HCT116 (cell line): ENCODE data around the gene SLC25A29. TPM values are rescaled to one million over a fixed set of nuclear protein-coding genes. Genes with fewer than 3 reads are reported as not detected.

Source experiments
- ATAC-seq: fragments of 200-7000 bp; cut with Tn5 transposase; 2 replicates; pipeline ENCODE4 v1.9.1; 2020; ENCODE audit warnings: mild to moderate bottlenecking, moderate library complexity
- BruUV-seq: library from RNA; stranded (reverse); fragments of 400-500 nt; replicated peaks from 2 replicates; lab custom pipeline; 2021; lab: Mats Ljungman, UMichigan
- CTCF ChIA-PET: fragments of 300-600 bp; sonication (Branson Sonifier 250); formaldehyde crosslinking; loops from one replicate; lab custom pipeline; 2021; ENCODE audit warnings: antibody characterized with exemption; lab: Charles Lee
- POLR2A ChIA-PET: fragments of 300-600, 350-600 bp; sonication (Branson Sonifier 250); formaldehyde crosslinking; loops from one replicate; lab custom pipeline; 2021; ENCODE audit warnings: antibody characterized with exemption; lab: Charles Lee
- RAD21 ChIA-PET, 2 experiments: fragments of 300-600 bp; sonication (Branson Sonifier 250); formaldehyde crosslinking; loops; one replicate each; lab custom pipeline; 2023; ENCODE audit warnings: low total read pairs in 2 of 2; ENCODE audit not compliant: uncharacterized antibody in 2 of 2, unreplicated experiment in 2 of 2, low non-redundant PET in 1 of 2; lab: Charles Lee
- DNase-seq: peaks from one replicate; pipeline ENCODE4 v3.0.0-alpha.2; 2010; ENCODE audit warnings: low read depth, low spot score
- H2AFZ ChIP-seq: fragments of 200-600 bp; shearing (Covaris generic), sonication (generic); 2 replicates; pipeline ENCODE4 v1.6.1; 2017; ENCODE audit warnings: low read depth, mixed run types, mixed read lengths, antibody characterized with exemption, low read length; ENCODE audit not compliant: poor library complexity, severe bottlenecking
- H3K27ac ChIP-seq: 2 replicates; pipeline ENCODE4 v1.5.1; 2012; ENCODE audit warnings: low read depth, low read length
- H3K27me3 ChIP-seq: fragments of 200-600 bp; sonication (generic); 2 replicates; pipeline ENCODE4 v1.6.1; 2016; ENCODE audit warnings: mixed run types, low read length, mixed read lengths; ENCODE audit not compliant: insufficient read depth
- H3K36me3 ChIP-seq, 2 experiments: fragments of 200-500 bp in 1 of 2; fragments of 200-600 bp in 1 of 2; sonication (Bioruptor generic) in 1 of 2; sonication (generic) in 1 of 2; 2 replicates each; pipeline versions ENCODE4 v1.5.1 to v1.6.1; 2014 to 2016; ENCODE audit warnings: low read length in 2 of 2, inconsistent platforms in 1 of 2, mixed read lengths in 1 of 2, mixed run types in 1 of 2; ENCODE audit not compliant: insufficient read depth in 2 of 2, control insufficient read depth in 1 of 2
- H3K4me1 ChIP-seq, 2 experiments: fragments of 200-600 bp in 1 of 2; sonication (generic) in 1 of 2; 2 replicates each; pipeline versions ENCODE4 v1.5.1 to v1.6.1; 2012 to 2017; ENCODE audit warnings: low read length in 2 of 2, inconsistent platforms in 1 of 2, mild to moderate bottlenecking in 1 of 2, mixed read lengths in 1 of 2, mixed run types in 1 of 2, moderate library complexity in 1 of 2; ENCODE audit not compliant: insufficient read depth in 2 of 2, control insufficient read depth in 1 of 2
- H3K4me2 ChIP-seq: fragments of 200-600 bp; sonication (generic); 2 replicates; pipeline ENCODE4 v1.6.1; 2017; ENCODE audit warnings: mixed run types, low read length, mixed read lengths
- H3K4me3 ChIP-seq, 2 experiments: fragments of 200-600 bp in 1 of 2; sonication (generic) in 1 of 2; replicated peaks in 1 of 2; 2 replicates each; pipeline ENCODE4 v1.5.1; 2011 to 2016; ENCODE audit warnings: low read length in 2 of 2, control low read depth in 1 of 2, low read depth in 1 of 2, mild to moderate bottlenecking in 1 of 2, mixed read lengths in 1 of 2, mixed run types in 1 of 2
- H3K79me2 ChIP-seq: fragments of 200-600 bp; sonication (generic); 2 replicates; pipeline ENCODE4 v1.6.1; 2017; ENCODE audit warnings: mild to moderate bottlenecking, mixed run types, low read length, moderate library complexity, mixed read lengths; ENCODE audit not compliant: insufficient read depth
- H3K9ac ChIP-seq: fragments of 200-600 bp; sonication (generic); 2 replicates; pipeline ENCODE4 v1.6.1; 2016; ENCODE audit warnings: low read length, mixed read lengths
- H3K9me2 ChIP-seq: fragments of 200-600 bp; sonication (generic), shearing (Covaris generic); 2 replicates; pipeline ENCODE4 v1.6.1; 2017; ENCODE audit warnings: mixed run types, mild to moderate bottlenecking, moderate library complexity; ENCODE audit not compliant: insufficient read depth
- H3K9me3 ChIP-seq, 2 experiments: fragments of 200-500 bp in 1 of 2; fragments of 200-600 bp in 1 of 2; sonication (Bioruptor generic) in 1 of 2; sonication (generic) in 1 of 2; 2 replicates each; pipeline ENCODE4 v1.6.1; 2014 to 2017; ENCODE audit warnings: low read length in 2 of 2, mixed read lengths in 2 of 2, inconsistent platforms in 1 of 2, low read depth in 1 of 2, mild to moderate bottlenecking in 1 of 2, mixed run types in 1 of 2, moderate library complexity in 1 of 2; ENCODE audit not compliant: control insufficient read depth in 1 of 2, insufficient read depth in 1 of 2
- H4K20me1 ChIP-seq: fragments of 200-600 bp; sonication (generic), shearing (Covaris generic); 2 replicates; pipeline ENCODE4 v1.6.1; 2017; ENCODE audit warnings: mixed run types, mild to moderate bottlenecking, moderate library complexity; ENCODE audit not compliant: insufficient read depth
- CBX3 ChIP-seq: IDR thresholded peaks from 2 replicates; pipeline ENCODE4 v1.6.1; 2012; ENCODE audit warnings: low read depth
- CEBPB ChIP-seq: IDR thresholded peaks from 2 replicates; pipeline ENCODE4 v1.6.1; 2012; ENCODE audit warnings: low read depth
- EGR1 ChIP-seq: IDR thresholded peaks from 2 replicates; pipeline ENCODE4 v1.6.1; 2012; ENCODE audit warnings: low read depth
- EZH2phosphoT487 ChIP-seq: fragments of 200-600 bp; IDR thresholded peaks from 2 replicates; pipeline ENCODE4 v1.6.1; 2018; ENCODE audit warnings: antibody characterized with exemption, borderline replicate concordance
- FOSL1 ChIP-seq: IDR thresholded peaks from 2 replicates; pipeline ENCODE4 v1.6.1; 2012; ENCODE audit warnings: low read depth
- JUND ChIP-seq: IDR thresholded peaks from 2 replicates; pipeline ENCODE4 v1.6.1; 2012
- MAX ChIP-seq: IDR thresholded peaks from 2 replicates; pipeline ENCODE4 v1.6.1; 2012
- POLR2A ChIP-seq: IDR thresholded peaks from 2 replicates; pipeline ENCODE4 v1.7.0; 2011; ENCODE audit warnings: borderline replicate concordance; ENCODE audit not compliant: insufficient read depth, insufficient read length; ENCODE audit errors: extremely low read depth
- POLR2AphosphoS5 ChIP-seq: IDR thresholded peaks from 2 replicates; pipeline ENCODE4 v1.6.1; 2011; ENCODE audit warnings: mild to moderate bottlenecking, low read depth, low read length, moderate library complexity
- RAD21 ChIP-seq: IDR thresholded peaks from 2 replicates; pipeline ENCODE4 v1.6.1; 2012; ENCODE audit warnings: low read depth, mild to moderate bottlenecking
- REST ChIP-seq: IDR thresholded peaks from 2 replicates; pipeline ENCODE4 v1.6.1; 2012; ENCODE audit warnings: low read depth
- SP1 ChIP-seq: IDR thresholded peaks from 2 replicates; pipeline ENCODE4 v1.6.1; 2012; ENCODE audit warnings: low read depth
- SRF ChIP-seq: IDR thresholded peaks from 2 replicates; pipeline ENCODE4 v1.6.1; 2012; ENCODE audit warnings: low read depth
- TCF7L2 ChIP-seq: IDR thresholded peaks from 2 replicates; pipeline ENCODE4 v1.7.0; 2011; ENCODE audit warnings: borderline replicate concordance, inconsistent platforms; ENCODE audit not compliant: insufficient read depth, insufficient read length; ENCODE audit errors: extremely low read depth
- YY1 ChIP-seq: IDR thresholded peaks from 2 replicates; pipeline ENCODE4 v1.6.1; 2011; ENCODE audit warnings: low read length, low read depth, moderate library complexity, mild to moderate bottlenecking; ENCODE audit not compliant: insufficient replicate concordance; ENCODE audit errors: extremely low read depth
- ZBTB33 ChIP-seq: IDR thresholded peaks from 2 replicates; pipeline ENCODE4 v1.6.1; 2011; ENCODE audit warnings: mild to moderate bottlenecking, low read length, moderate library complexity; ENCODE audit not compliant: insufficient replicate concordance; ENCODE audit errors: extremely low read depth
- ZNF274 ChIP-seq: fragments of 200-500 bp; sonication (Bioruptor generic); IDR thresholded peaks from 2 replicates; pipeline ENCODE4 v1.6.1; 2014; ENCODE audit warnings: mild to moderate bottlenecking, low read depth, low read length, inconsistent platforms
- intact Hi-C: fragments of 100-400 bp; cut with micrococcal nuclease; formaldehyde crosslinking; loops from 2 replicates; pipeline ENCODE4 v1.10.0; 2022
- total RNA-seq: library from RNA; stranded (reverse); gene quantifications from one replicate; pipeline ENCODE4 v1.2.1, GENCODE V29; 2021; ENCODE audit not compliant: unreplicated experiment
- TF ChIP-seq, protein P1 (sequence below): IDR thresholded peaks from 2 replicates; pipeline ENCODE4 v1.6.1; 2012
- TF ChIP-seq, protein P2 (sequence below), 3 experiments: fragments of 200-600 bp in 1 of 3; sonication (generic) in 1 of 3; IDR thresholded peaks in 2 of 3; conservative IDR thresholded peaks in 1 of 3; 2 replicates each; pipeline ENCODE4 v1.5.1; 2012 to 2017; ENCODE audit warnings: low read depth in 2 of 3, low read length in 2 of 3, antibody characterized with exemption in 1 of 3, borderline replicate concordance in 1 of 3, control low read depth in 1 of 3, mild to moderate bottlenecking in 1 of 3, mixed read lengths in 1 of 3, mixed run types in 1 of 3, moderate library complexity in 1 of 3; ENCODE audit not compliant: insufficient read depth in 1 of 3

SLC25A29 gene
- total RNA-seq, 1 experiment from 2014 or later: 38.7 TPM

DNA sequence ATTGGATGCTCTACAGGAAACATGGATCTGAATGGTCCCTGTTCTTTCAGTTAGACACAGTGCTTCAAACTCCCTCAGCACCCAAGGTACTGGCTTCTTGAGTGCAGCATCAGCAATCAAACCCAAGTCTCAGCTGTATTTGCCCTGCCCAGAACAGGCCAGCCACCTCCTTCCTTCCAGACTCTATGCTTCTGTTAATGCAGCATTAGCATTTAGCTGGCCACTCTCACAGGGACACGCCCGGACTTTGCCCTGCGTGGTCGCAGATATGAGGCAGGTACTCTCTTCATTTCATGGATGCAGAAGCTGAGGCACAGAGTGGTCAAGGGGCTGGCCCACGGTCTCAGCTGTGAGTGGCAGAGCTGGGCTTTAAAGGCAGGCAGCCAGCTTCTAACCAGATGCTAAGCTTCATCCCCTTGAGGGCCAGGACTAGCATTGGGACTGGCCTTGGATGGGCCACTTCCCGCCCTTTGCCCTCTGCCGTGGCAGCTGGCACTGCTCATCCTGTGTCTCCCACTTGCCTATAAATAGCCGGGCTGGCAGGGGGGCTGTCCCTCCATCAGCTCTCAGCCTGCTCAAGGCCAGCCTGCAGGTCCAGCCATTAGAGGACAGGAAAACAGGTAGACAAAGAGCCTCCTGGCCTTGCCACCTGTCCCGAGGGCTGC is 15.4 kb upstream of the SLC25A29 start:
- no peaks in the 10 kb centered on the region for H3K79me2 ChIP-seq
- H3K4me3 ChIP-seq: no peak overlapping the region
- H3K4me2 ChIP-seq: no peak overlapping the region
- no peak overlapping the region for H2AFZ ChIP-seq
- no peaks in the 10 kb centered on the region for H3K9me3 ChIP-seq
- no TSS peak for BruUV-seq
- no peak for ATAC-seq
- intact Hi-C loops: no loop called here
- ChIA-PET CTCF (no interaction called here), POLR2A (no interaction called here), RAD21 (no interaction called here)
- H4K20me1 ChIP-seq: no peaks in the 10 kb centered on the region
- no peak for TF ChIP-seq TCF7L2
- TF ChIP-seq SRF: no peak
- no peak for TF ChIP-seq FOSL1
- TF ChIP-seq, protein P1, sequence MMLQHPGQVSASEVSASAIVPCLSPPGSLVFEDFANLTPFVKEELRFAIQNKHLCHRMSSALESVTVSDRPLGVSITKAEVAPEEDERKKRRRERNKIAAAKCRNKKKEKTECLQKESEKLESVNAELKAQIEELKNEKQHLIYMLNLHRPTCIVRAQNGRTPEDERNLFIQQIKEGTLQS: no peak
- no peak for TF ChIP-seq JUND
- no peak for TF ChIP-seq SP1
- TF ChIP-seq CBX3: no peak
- TF ChIP-seq EGR1: no peak
- no peak for TF ChIP-seq REST
- no peak for TF ChIP-seq MAX
- TF ChIP-seq POLR2AphosphoS5: no peak
- TF ChIP-seq POLR2A: no peak
- no peak for TF ChIP-seq ZNF274
- no peak for TF ChIP-seq RAD21
- TF ChIP-seq, protein P2, sequence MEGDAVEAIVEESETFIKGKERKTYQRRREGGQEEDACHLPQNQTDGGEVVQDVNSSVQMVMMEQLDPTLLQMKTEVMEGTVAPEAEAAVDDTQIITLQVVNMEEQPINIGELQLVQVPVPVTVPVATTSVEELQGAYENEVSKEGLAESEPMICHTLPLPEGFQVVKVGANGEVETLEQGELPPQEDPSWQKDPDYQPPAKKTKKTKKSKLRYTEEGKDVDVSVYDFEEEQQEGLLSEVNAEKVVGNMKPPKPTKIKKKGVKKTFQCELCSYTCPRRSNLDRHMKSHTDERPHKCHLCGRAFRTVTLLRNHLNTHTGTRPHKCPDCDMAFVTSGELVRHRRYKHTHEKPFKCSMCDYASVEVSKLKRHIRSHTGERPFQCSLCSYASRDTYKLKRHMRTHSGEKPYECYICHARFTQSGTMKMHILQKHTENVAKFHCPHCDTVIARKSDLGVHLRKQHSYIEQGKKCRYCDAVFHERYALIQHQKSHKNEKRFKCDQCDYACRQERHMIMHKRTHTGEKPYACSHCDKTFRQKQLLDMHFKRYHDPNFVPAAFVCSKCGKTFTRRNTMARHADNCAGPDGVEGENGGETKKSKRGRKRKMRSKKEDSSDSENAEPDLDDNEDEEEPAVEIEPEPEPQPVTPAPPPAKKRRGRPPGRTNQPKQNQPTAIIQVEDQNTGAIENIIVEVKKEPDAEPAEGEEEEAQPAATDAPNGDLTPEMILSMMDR (IDR thresholded peaks at IDR 0.05 in 2 of 3, conservative IDR thresholded peaks at IDR 0.05 in 1 of 3; ENCODE audit: borderline replicate concordance in 1 of 3, insufficient read depth in 1 of 3, low read depth in 2 of 3, low read length in 2 of 3): no peak
- TF ChIP-seq EZH2phosphoT487: no peak
- TF ChIP-seq ZBTB33: no peak
- no peak for TF ChIP-seq YY1
- no peak for TF ChIP-seq CEBPB
- no peak overlapping the region for H3K27ac ChIP-seq
- H3K9me2 ChIP-seq: no peaks in the 10 kb centered on the region
- H3K4me1 ChIP-seq: peaks cover 3 to 13% of the 10 kb centered on the region in 2 experiments; a peak in 3 of 4 replicates
- H3K36me3 ChIP-seq: no peaks in the 10 kb centered on the region
- H3K27me3 ChIP-seq: no peaks in the 10 kb centered on the region
- DNase-seq: no peak
- H3K9ac ChIP-seq: no peak overlapping the region
